Mesodermal cell (in vitro differentiated cells): ENCODE results near the gene KAT6B.

ENCODE experiments used
- H3K27ac ChIP-seq: 2 replicates; pipeline ENCODE4 v1.7.0; 2013; ENCODE audit warnings: mild to moderate bottlenecking, low read depth, low read length, moderate library complexity; ENCODE audit not compliant: severe bottlenecking
- H3K36me3 ChIP-seq: 2 replicates; pipeline ENCODE4 v1.7.1; 2013; ENCODE audit warnings: mild to moderate bottlenecking, low read length, moderate library complexity; ENCODE audit not compliant: control insufficient read depth, insufficient read depth
- H3K4me1 ChIP-seq: one replicate; pipeline ENCODE4 v1.7.1; 2013; ENCODE audit warnings: mild to moderate bottlenecking, low read length; ENCODE audit not compliant: insufficient read depth, control insufficient read depth, poor library complexity, severe bottlenecking
- H3K4me3 ChIP-seq: 2 replicates; pipeline ENCODE4 v1.7.0; 2013; ENCODE audit warnings: low read length, control low read depth, mild to moderate bottlenecking; ENCODE audit not compliant: insufficient read depth, poor library complexity, severe bottlenecking; ENCODE audit errors: extremely low read depth
- H3K9me3 ChIP-seq: 2 replicates; pipeline ENCODE4 v1.7.1; 2013; ENCODE audit warnings: mild to moderate bottlenecking, low read length, moderate library complexity; ENCODE audit not compliant: control insufficient read depth
- WGBS, 2 experiments: methylation state at CpG; one replicate each; pipeline ENCODE4 v1.1.5; 2013; ENCODE audit warnings: missing lambda C conversion rate in 2 of 2; ENCODE audit not compliant: insufficient coverage in 2 of 2; 5-methylcytosine and 5-hydroxymethylcytosine counted together

Gene KAT6B

DNA sequence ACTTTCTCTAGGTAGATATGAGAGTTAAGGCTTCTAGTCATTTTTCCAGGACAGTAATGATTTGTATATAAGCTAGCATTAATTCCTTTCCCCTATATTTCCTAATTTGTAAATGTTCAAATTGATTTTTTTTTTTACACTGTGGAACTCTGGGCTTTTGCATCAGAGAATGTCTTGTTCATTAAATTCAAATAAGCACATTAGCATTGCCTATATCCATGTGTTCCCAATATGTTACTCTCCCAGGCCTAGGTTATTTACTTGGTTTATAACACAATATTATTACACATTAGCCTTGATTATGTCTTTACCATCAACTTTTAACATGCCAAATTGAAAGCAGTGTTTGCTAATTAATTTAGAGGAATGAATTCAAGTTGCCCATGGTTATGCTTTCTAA, 201.6 kb downstream of the KAT6B start:
- Histone ChIP-seq H3K4me3 (no peak overlapping the region), H3K36me3 (peaks cover 33% of the 10 kb centered on the region), H3K4me1 (no peaks in the 10 kb centered on the region), H3K27ac (no peak overlapping the region), H3K9me3 (no peaks in the 10 kb centered on the region)

DNA sequence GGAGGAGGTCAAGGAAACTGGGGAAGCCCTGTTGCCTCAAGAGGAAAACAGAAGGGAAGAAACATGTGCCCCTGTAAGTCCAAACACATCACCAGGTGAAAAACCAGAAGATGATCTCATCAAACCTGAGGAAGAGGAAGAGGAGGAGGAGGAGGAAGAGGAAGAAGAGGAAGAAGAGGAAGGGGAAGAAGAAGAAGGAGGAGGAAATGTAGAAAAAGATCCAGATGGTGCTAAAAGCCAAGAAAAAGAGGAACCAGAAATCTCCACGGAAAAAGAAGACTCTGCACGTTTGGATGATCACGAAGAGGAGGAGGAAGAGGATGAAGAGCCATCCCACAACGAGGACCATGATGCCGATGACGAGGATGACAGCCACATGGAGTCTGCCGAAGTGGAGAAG, 202.3 kb downstream of the KAT6B start:
- Histone ChIP-seq H3K9me3 (no peaks in the 10 kb centered on the region), H3K4me3 (no peak overlapping the region), H3K4me1 (no peaks in the 10 kb centered on the region), H3K27ac (no peak overlapping the region), H3K36me3 (peaks cover 29% of the 10 kb centered on the region)
- 93 to 94% methylated on average over 7 of the region's 7 CpGs for WGBS, 2 experiments

DNA sequence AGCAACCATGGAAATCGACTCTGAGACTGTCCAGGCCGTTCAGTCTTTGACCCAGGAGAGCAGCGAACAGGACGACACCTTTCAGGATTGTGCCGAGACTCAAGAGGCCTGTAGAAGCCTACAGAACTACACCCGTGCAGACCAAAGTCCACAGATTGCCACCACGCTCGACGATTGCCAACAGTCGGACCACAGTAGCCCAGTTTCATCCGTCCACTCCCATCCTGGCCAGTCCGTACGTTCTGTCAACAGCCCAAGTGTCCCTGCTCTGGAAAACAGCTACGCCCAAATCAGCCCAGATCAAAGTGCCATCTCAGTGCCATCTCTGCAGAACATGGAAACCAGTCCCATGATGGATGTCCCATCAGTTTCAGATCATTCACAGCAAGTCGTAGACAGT, 203.0 kb downstream of the KAT6B start:
- Histone ChIP-seq H3K27ac (no peak overlapping the region), H3K36me3 (peaks cover 29% of the 10 kb centered on the region), H3K9me3 (no peaks in the 10 kb centered on the region), H3K4me1 (no peaks in the 10 kb centered on the region), H3K4me3 (no peak overlapping the region)
- WGBS, 2 experiments = 88 to 94% methylated on average over 15 of the region's 15 CpGs

DNA sequence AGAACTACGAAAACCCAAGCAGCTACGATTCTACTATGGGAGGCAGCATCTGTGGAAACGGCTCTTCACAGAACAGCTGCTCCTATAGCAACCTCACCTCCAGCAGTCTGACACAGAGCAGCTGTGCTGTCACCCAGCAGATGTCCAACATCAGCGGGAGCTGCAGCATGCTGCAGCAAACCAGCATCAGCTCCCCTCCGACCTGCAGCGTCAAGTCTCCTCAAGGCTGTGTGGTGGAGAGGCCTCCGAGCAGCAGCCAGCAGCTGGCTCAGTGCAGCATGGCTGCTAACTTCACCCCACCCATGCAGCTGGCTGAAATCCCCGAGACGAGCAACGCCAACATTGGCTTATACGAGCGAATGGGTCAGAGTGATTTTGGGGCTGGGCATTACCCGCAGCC, 203.5 kb downstream of the KAT6B start:
- Histone ChIP-seq H3K4me3 (no peak overlapping the region), H3K36me3 (peaks cover 28% of the 10 kb centered on the region), H3K27ac (no peak overlapping the region), H3K4me1 (no peaks in the 10 kb centered on the region), H3K9me3 (no peaks in the 10 kb centered on the region)
- 92 to 94% methylated on average over 11 to 12 of the region's 13 CpGs for WGBS, 2 experiments

DNA sequence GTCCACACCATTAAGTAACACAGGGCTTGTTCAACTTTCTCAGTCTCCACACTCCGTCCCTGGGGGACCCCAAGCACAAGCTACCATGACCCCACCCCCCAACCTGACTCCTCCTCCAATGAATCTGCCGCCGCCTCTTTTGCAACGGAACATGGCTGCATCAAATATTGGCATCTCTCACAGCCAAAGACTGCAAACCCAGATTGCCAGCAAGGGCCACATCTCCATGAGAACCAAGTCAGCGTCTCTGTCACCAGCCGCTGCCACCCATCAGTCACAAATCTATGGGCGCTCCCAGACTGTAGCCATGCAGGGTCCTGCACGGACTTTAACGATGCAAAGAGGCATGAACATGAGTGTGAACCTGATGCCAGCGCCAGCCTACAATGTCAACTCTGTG, 204.0 kb downstream of the KAT6B start:
- no peak overlapping the region for H3K27ac ChIP-seq
- H3K4me3 ChIP-seq = no peak overlapping the region
- H3K36me3 ChIP-seq = peaks cover 24% of the 10 kb centered on the region
- H3K4me1 ChIP-seq = no peaks in the 10 kb centered on the region
- no peaks in the 10 kb centered on the region for H3K9me3 ChIP-seq
- WGBS, 2 experiments = 93 to 99% methylated on average over 6 to 9 of the region's 10 CpGs

DNA sequence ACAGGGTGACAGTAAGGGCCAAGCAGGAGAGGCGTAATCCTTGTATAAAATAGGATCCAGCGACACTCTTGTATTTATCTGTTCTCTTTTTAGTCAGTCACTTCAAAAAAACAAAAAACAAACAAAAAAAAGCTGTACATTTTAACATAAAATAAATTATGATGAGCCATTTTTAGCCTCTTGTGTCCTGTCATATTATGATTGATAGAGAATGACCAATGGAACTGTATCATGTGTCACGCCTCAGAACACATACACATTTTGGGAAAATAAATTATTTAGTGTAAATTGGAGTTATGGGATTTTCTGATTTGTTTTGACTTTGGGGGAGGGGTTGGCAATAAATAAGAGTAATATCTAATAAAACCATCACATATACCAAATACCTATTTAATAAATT, 205.7 kb downstream of the KAT6B start:
- WGBS, 2 experiments = no CpG with 5 or more reads among the region's 3 CpGs

DNA sequence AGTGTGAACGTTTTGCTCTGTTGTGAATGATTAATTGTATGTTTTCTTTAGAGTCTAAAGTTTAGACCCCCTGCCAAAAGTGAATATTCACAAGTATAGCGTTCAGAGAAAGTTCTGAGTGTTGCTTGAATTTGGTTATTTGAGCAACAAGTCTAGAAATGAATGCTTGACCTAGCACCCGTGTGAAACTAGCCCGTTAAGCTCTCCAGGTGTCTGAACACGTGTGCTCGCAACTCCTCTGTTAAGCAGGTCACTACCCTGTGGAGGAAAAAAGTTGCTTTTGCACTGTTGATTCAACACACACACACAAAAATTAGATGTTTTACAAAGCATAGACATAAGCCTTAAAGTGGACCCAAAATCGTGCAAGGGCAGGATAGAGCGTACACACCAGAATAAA, 206.4 kb downstream of the KAT6B start:
- H3K27ac ChIP-seq = no peak overlapping the region
- H3K36me3 ChIP-seq = peaks cover 20% of the 10 kb centered on the region
- H3K9me3 ChIP-seq = no peaks in the 10 kb centered on the region
- no peak overlapping the region for H3K4me3 ChIP-seq
- 98 to 100% methylated on average over 5 to 8 of the region's 8 CpGs for WGBS, 2 experiments
- no peaks in the 10 kb centered on the region for H3K4me1 ChIP-seq

More for the DNA sequence above, 205.7 kb downstream of the KAT6B start:
- Histone ChIP-seq H3K4me1 (no peaks in the 10 kb centered on the region), H3K9me3 (no peaks in the 10 kb centered on the region), H3K4me3 (no peak overlapping the region), H3K27ac (no peak overlapping the region), H3K36me3 (peaks cover 20% of the 10 kb centered on the region)

DNA sequence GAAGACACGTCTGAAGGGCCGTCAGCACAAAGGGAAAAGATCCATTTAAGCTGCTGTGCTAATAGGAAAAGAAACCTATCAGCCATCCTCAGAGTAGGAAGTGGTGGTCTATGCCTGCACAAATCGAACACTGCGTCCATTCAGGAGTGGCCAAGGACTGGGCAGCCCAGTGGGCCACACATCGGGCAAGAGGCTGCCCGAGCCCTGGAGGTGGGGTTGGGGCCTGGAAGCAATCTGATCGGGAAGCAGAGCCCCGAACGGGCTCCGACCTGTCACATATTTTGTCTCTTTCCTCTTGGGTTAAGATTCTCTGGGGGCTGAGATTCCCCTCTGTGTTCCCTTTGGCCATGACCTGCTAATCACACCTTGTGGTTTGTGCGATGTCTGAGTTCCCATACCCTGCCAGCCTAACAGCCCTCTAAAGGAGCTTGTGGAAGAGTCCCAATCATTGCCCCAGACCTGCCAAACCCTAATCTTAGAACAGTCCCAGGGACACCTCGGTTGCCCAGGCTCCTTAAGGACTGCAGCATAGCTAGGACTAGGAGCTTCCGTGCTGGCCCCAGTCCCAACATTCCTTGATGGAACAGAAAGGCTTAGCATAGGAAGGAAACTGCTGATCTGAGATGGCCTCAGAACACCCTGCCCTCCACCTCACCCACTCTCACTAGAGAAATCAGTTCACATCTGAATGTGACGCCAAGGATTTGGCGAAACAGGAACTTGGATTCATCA, 207.2 kb downstream of the KAT6B start:
- peaks cover 6% of the 10 kb centered on the region for H3K4me1 ChIP-seq
- 96 to 98% methylated on average over 11 to 13 of the region's 15 CpGs for WGBS, 2 experiments
- H3K27ac ChIP-seq = no peak overlapping the region
- no peaks in the 10 kb centered on the region for H3K9me3 ChIP-seq
- H3K36me3 ChIP-seq = peaks cover 18% of the 10 kb centered on the region
- H3K4me3 ChIP-seq = no peak overlapping the region

DNA sequence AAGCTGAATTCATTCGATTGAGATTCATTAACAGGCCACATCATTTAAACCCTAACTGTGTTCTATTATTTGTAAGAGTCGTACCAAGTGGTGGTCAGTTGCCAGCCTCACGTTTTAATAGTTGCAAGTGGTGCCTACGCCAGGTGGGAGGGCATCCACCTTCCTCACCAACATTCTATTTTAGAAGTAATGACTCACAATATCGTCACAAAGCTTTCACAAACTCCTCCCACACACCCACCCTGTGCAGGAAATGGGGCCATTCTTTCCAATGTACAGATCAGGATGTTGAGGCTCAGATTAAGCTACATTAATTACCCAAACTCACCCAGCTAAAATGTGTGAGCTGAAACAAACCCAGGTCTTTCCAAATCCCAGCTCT, 207.7 kb downstream of the KAT6B start:
- whole genome bisulfite sequencing, 2 experiments = 87% methylated on average over 5 of the region's 5 CpGs; no CpG with 5 or more reads in 1 of the 2 experiments
- H3K9me3 ChIP-seq = no peaks in the 10 kb centered on the region
- H3K36me3 ChIP-seq = peaks cover 13% of the 10 kb centered on the region
- no peak overlapping the region for H3K4me3 ChIP-seq
- no peak overlapping the region for H3K27ac ChIP-seq
- H3K4me1 ChIP-seq = peaks cover 6% of the 10 kb centered on the region

DNA sequence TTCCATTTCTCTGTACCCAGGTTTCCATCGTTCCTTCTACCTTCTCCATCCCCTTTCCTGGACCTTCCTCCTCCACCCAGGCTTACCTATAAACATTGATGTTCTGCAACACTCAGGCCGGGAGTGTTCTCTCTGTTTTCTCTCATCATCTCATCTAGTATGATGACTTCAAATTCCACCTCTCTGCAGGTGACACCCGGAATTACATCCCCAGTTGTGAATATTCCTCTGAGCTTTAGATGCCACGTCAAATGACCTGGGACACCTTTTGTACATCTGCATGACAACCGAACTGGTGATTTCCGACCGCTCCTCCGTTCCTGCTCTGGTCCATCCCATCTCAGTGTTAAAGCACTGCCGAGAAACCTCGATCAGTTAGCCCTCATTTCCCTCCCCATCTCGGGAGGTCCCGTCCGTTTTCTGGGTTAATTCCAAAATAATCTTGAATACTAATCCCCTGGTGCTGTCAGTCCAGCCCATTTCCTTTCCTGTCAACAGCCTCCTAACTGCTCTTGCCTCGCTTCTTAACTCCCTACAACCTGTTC, 208.4 kb downstream of the KAT6B start:
- Histone ChIP-seq H3K4me3 (no peak overlapping the region), H3K4me1 (peaks cover 6% of the 10 kb centered on the region), H3K27ac (no peak overlapping the region), H3K9me3 (no peaks in the 10 kb centered on the region), H3K36me3 (peaks cover 11% of the 10 kb centered on the region)
- 83 to 94% methylated on average over 14 of the region's 14 CpGs for WGBS, 2 experiments

DNA sequence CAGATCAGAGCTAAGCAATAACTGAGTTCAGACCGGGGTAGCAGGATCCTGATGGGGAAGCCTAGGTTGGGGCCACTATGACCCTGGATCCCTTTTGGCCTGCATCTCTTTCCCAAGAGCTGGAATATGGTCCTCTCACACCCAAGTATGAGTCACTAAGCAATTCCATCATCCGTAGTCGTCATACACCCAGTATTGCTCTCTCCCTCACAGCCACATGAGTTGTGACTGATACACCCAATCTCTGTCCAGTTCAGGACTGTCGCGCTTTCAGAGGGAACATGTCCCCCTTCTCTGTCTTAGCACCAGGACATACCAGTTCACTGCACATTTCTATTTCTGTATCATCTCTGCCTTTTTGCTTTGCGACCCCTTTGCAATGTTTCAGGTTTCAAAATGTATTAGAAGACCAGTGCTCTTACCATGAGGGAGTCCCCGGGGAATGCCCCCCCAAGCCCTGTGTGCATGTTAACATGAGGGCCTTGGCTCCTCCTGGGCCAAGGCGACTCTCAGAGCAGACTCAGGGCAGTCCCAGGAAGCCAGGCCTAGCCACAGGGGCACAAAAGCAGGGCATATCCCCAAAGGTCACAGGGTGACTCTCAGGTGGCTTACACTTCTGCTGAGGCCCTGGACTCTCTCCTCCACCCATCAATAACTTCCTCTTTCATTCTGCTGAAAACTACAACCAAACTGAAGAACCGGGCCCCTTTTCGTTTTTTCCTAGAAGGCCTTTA, 209.7 kb downstream of the KAT6B start:
- 90 to 96% methylated on average over 9 to 10 of the region's 10 CpGs for WGBS, 2 experiments
- no peak overlapping the region for H3K4me3 ChIP-seq

More for the DNA sequence above, 209.7 kb downstream of the KAT6B start:
- Histone ChIP-seq H3K27ac (no peak overlapping the region), H3K36me3 (no peaks in the 10 kb centered on the region), H3K4me1 (peaks cover 6% of the 10 kb centered on the region), H3K9me3 (no peaks in the 10 kb centered on the region)
